RWPE2 (cell line): Measurements from ENCODE around the gene WWC2.

Experiments
- ATAC-seq: fragments of 200-7000 bp; cut with Tn5 transposase; 3 replicates; pipeline ENCODE4 v1.9.1; 2021; ENCODE audit warnings: low read depth
- DNase-seq: peaks from one replicate; pipeline ENCODE4 v3.0.0-alpha.2; 2020; ENCODE audit warnings: low spot score
- H3K27ac ChIP-seq: fragments of 450-650 bp; 2 replicates; pipeline ENCODE4 v1.5.1; 2017; ENCODE audit warnings: mild to moderate bottlenecking; ENCODE audit not compliant: poor library complexity, severe bottlenecking
- H3K27me3 ChIP-seq: fragments of 250-450 bp; sonication (Bioruptor Pico); 2 replicates; pipeline ENCODE4 v1.5.1; 2021; ENCODE audit warnings: mild to moderate bottlenecking, moderate library complexity; ENCODE audit not compliant: insufficient read depth, poor library complexity, severe bottlenecking
- H3K36me3 ChIP-seq: fragments of 250-450 bp; sonication (Bioruptor Pico); 2 replicates; pipeline ENCODE4 v1.5.1; 2020; ENCODE audit warnings: low read depth, mild to moderate bottlenecking, moderate library complexity
- H3K4me1 ChIP-seq: fragments of 250-450 bp; sonication (Bioruptor Pico); 2 replicates; pipeline ENCODE4 v1.5.1; 2021; ENCODE audit warnings: mild to moderate bottlenecking, moderate library complexity; ENCODE audit not compliant: insufficient read depth, poor library complexity, severe bottlenecking
- H3K4me3 ChIP-seq: fragments of 250-450 bp; sonication (Bioruptor Pico); 2 replicates; pipeline ENCODE4 v1.5.1; 2021; ENCODE audit warnings: mild to moderate bottlenecking, moderate library complexity; ENCODE audit not compliant: severe bottlenecking
- H3K9me3 ChIP-seq: fragments of 250-450 bp; sonication (Bioruptor Pico); 2 replicates; pipeline ENCODE4 v1.5.1; 2021; ENCODE audit warnings: mild to moderate bottlenecking, moderate library complexity; ENCODE audit not compliant: severe bottlenecking
- TF ChIP-seq, protein P1 (sequence below): fragments of 450-650 bp; IDR thresholded peaks from one replicate; pipeline ENCODE4 v1.5.1; 2017; ENCODE audit warnings: mild to moderate bottlenecking, moderate library complexity; ENCODE audit not compliant: poor library complexity, severe bottlenecking

WWC2 gene

DNA sequence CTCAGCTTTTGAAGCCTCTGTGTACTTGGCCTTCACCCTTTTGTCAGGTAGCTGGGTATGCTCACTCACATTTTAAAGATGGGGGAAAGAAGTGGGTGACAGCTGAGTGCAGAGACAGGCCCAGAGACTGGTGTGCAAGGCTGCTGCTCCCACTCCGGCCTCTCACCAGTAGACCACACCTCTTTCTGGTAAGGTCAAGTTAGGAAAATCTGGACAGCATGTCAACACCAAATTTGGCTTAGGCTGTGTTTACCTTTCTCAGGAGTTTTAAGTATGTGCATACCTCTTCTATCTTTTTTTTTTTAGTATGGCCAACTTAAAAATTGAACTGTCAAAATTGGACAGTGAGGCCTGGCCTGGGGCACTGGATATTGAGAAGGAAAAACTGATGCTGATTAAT, 154.4 kb downstream of the WWC2 start:
- no peaks in the 10 kb centered on the region for H3K27me3 ChIP-seq

DNA sequence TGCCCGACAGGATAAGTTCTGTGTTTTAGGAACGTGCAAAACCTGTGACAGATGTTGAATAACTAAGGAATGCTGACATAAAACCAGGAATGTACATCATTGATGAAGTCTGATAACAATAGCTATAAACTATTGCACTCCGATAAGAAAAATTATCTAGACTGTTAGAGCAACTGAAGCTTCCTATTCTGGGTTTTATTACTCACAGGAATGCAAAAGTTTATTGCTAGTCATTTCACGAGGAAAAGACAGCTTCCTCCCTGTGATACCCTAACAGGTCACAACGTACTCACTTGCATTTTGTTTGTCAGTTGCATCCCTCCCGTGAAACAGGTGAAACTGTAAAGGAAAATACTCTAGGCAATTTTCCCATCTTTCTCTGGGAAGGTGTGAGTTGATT, 155.1 kb downstream of the WWC2 start:
- Histone ChIP-seq H3K4me3 (no peak overlapping the region), H3K27me3 (no peaks in the 10 kb centered on the region), H3K36me3 (peaks cover 25% of the 10 kb centered on the region), H3K4me1 (no peaks in the 10 kb centered on the region), H3K9me3 (no peaks in the 10 kb centered on the region), H3K27ac (no peak overlapping the region)
- TF ChIP-seq, protein P1, sequence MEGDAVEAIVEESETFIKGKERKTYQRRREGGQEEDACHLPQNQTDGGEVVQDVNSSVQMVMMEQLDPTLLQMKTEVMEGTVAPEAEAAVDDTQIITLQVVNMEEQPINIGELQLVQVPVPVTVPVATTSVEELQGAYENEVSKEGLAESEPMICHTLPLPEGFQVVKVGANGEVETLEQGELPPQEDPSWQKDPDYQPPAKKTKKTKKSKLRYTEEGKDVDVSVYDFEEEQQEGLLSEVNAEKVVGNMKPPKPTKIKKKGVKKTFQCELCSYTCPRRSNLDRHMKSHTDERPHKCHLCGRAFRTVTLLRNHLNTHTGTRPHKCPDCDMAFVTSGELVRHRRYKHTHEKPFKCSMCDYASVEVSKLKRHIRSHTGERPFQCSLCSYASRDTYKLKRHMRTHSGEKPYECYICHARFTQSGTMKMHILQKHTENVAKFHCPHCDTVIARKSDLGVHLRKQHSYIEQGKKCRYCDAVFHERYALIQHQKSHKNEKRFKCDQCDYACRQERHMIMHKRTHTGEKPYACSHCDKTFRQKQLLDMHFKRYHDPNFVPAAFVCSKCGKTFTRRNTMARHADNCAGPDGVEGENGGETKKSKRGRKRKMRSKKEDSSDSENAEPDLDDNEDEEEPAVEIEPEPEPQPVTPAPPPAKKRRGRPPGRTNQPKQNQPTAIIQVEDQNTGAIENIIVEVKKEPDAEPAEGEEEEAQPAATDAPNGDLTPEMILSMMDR: no peak
- no peak for DNase-seq
- ATAC-seq: no peak

More for the DNA sequence above, 154.4 kb downstream of the WWC2 start:
- ATAC-seq (no peak), DNase-seq (no peak)
- Histone ChIP-seq H3K4me3 (no peak overlapping the region), H3K36me3 (peaks cover 32% of the 10 kb centered on the region), H3K4me1 (no peaks in the 10 kb centered on the region), H3K9me3 (no peaks in the 10 kb centered on the region), H3K27ac (no peak overlapping the region)
- TF ChIP-seq, protein P1: no peak

DNA sequence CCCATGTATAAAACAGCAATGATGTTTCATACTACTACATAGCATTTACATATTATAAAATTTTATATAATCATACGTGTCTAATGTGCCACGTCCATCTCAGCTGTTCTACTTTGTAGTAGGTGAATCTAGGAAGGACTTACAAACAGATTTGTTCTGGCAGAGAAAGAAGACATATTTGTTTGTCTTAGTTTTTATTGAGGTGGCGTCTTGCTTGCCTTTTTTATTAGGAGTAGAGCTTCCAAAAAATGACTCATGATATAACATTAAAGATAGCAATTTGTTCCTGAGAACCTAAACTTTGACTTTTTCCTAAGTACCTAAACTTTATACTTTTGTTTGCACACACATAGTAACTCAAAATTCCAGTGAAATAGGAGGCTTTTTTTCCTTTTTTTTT, 156.4 kb downstream of the WWC2 start:
- no peak for DNase-seq
- TF ChIP-seq, protein P1: no peak
- Histone ChIP-seq H3K27ac (no peak overlapping the region), H3K27me3 (no peaks in the 10 kb centered on the region), H3K36me3 (peaks cover 27% of the 10 kb centered on the region), H3K4me1 (no peaks in the 10 kb centered on the region), H3K9me3 (no peaks in the 10 kb centered on the region), H3K4me3 (no peak overlapping the region)
- no peak for ATAC-seq

DNA sequence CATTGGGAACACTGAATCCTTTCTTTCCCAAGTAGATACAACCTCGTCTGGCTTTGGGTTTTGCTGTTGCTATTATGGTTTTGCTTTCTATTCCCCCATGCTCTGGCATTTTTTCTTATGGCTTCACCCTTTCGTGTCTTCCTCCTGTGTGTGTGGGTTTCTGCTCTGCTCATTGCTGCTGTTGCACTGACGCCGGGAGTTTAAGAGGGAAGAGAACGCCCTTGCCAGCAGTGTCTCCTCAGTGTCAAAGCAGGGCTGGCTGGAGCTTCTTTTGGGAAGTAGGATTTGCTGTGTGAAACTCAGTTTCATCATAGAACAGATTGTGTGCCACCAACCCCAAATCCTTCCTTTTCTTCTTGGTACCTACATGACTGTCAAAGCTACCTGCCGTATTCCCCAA, 157.3 kb downstream of the WWC2 start:
- Histone ChIP-seq H3K4me1 (no peaks in the 10 kb centered on the region), H3K27me3 (no peaks in the 10 kb centered on the region), H3K27ac (no peak overlapping the region), H3K9me3 (no peaks in the 10 kb centered on the region), H3K4me3 (no peak overlapping the region), H3K36me3 (peaks cover 29% of the 10 kb centered on the region)
- TF ChIP-seq, protein P1: no peak
- no peak for DNase-seq
- ATAC-seq: no peak

DNA sequence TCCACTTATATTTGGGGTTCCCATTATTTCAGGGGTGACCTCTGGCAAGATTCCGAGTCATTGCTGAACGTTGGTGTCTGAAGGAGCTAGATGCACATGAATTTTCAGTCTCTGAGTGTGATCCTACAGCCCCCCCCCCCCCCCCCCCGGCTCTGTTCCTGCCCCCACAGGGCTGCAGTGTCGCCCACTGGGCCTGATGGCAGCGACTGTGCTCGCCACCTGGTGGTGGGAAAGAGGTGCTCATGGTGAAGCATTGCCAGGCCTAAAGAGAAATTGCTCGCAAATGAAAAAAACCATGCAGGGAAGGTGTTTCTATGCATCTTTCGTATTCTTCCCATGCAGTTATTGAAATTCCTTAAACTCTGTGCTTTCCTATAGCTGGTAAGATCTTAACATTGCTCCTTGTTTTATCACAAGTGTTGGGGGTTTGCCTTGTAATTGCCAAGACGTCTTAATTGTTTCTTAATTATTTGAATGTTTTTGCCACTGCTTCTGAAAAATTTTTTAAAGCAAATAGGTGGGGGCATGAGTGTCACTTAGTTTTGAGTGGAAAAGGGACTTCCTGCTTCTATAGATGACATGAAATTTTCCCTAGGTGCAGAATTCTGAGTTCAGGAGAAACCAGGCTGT, 157.8 kb downstream of the WWC2 start:
- Histone ChIP-seq H3K9me3 (no peaks in the 10 kb centered on the region), H3K27me3 (no peaks in the 10 kb centered on the region), H3K27ac (no peak overlapping the region), H3K4me3 (no peak overlapping the region), H3K36me3 (peaks cover 33% of the 10 kb centered on the region), H3K4me1 (no peaks in the 10 kb centered on the region)
- ATAC-seq: peak; percentile 73
- TF ChIP-seq, protein P1: peak; percentile 85
- no peak for DNase-seq
